ENCODE data around the gene RND1. TPM values are rescaled to one million over a fixed set of nuclear protein-coding genes. Genes with fewer than 3 reads are reported as not detected.

Gene RND1
- total and polyA plus RNA-seq, 2 of the 13 experiments (the other 11 are each of a cell fraction or from before 2014, with no cell fraction given) = 1.8 to 1.9 TPM

DNA sequence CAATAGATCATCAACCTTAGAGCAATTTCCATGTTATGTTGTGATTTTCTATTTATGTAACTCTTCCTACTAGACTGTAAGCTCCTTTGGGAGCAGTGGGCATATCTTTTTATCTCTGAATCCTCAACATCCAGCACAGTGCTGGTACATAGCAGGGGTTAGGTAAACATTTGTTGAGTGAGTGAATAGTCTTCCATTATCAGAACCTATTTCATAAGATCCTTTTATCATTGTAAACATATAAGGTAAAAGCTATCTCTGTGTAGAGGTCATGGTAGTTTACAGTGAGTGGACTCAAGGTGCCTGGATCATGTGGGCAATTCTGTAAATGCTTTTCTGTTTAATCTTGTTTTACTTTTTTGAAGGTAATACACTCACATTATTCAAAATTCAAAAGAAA, 44.5 kb upstream of the RND1 start (continued):
- TF ChIP-seq, protein P1, sequence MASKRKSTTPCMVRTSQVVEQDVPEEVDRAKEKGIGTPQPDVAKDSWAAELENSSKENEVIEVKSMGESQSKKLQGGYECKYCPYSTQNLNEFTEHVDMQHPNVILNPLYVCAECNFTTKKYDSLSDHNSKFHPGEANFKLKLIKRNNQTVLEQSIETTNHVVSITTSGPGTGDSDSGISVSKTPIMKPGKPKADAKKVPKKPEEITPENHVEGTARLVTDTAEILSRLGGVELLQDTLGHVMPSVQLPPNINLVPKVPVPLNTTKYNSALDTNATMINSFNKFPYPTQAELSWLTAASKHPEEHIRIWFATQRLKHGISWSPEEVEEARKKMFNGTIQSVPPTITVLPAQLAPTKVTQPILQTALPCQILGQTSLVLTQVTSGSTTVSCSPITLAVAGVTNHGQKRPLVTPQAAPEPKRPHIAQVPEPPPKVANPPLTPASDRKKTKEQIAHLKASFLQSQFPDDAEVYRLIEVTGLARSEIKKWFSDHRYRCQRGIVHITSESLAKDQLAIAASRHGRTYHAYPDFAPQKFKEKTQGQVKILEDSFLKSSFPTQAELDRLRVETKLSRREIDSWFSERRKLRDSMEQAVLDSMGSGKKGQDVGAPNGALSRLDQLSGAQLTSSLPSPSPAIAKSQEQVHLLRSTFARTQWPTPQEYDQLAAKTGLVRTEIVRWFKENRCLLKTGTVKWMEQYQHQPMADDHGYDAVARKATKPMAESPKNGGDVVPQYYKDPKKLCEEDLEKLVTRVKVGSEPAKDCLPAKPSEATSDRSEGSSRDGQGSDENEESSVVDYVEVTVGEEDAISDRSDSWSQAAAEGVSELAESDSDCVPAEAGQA (IDR thresholded peaks at IDR 0.05; ENCODE audit: low read depth) = no peak
- TF ChIP-seq, protein P1 (CRISPR knock-in tag; IDR thresholded peaks at IDR 0.05; ENCODE audit: borderline replicate concordance) = no peak
- TF ChIP-seq MEIS2 (CRISPR knock-in tag; IDR thresholded peaks at IDR 0.05) (no peak), THYN1 (CRISPR knock-in tag; IDR thresholded peaks at IDR 0.05; ENCODE audit: borderline replicate concordance, low read depth) (no peak), MEF2D (CRISPR knock-in tag; IDR thresholded peaks at IDR 0.05) (0 out of 2 replicates have a peak, but pooled peaks have one; percentile 67), ZNF766 (CRISPR knock-in tag; IDR thresholded peaks at IDR 0.05; ENCODE audit: borderline replicate concordance) (no peak), KDM6A (CRISPR knock-in tag; IDR thresholded peaks at IDR 0.05; ENCODE audit: low read depth) (no peak; the same call in 1 of the 2 replicates), ZNF501 (CRISPR knock-in tag; IDR thresholded peaks at IDR 0.05) (no peak), SIX1 (CRISPR knock-in tag; IDR thresholded peaks at IDR 0.05; ENCODE audit: borderline replicate concordance) (peak; percentile 87; the same call in 1 of the 2 replicates), ELF4 (CRISPR knock-in tag; IDR thresholded peaks at IDR 0.05; ENCODE audit: borderline replicate concordance) (no peak), DNMT1 (CRISPR knock-in tag; IDR thresholded peaks at IDR 0.05) (no peak), ZNF530 (CRISPR knock-in tag; IDR thresholded peaks at IDR 0.05; ENCODE audit: low read depth) (no peak), HNF4G (IDR thresholded peaks at IDR 0.05; ENCODE audit: borderline replicate concordance, low read depth, low read length) (peak; percentile 38; the same call in 1 of the 2 replicates), HNF4G (CRISPR knock-in tag; IDR thresholded peaks at IDR 0.05; ENCODE audit: borderline replicate concordance, low read depth) (no peak), KLF16 (CRISPR knock-in tag; IDR thresholded peaks at IDR 0.05) (peak in 1 of 2 experiments; percentile 55; a peak in 2 of 4 replicates), ZNF567 (CRISPR knock-in tag; IDR thresholded peaks at IDR 0.05; ENCODE audit: borderline replicate concordance) (no peak), MAFF (IDR thresholded peaks at IDR 0.05; ENCODE audit: low read depth, low read length) (no peak), ZNF841 (CRISPR knock-in tag; IDR thresholded peaks at IDR 0.05; ENCODE audit: borderline replicate concordance) (no peak), CCAR2 (optimal IDR thresholded peaks at IDR 0.05; ENCODE audit: low read depth, low read length) (no peak)
- TF ChIP-seq, protein P2, sequence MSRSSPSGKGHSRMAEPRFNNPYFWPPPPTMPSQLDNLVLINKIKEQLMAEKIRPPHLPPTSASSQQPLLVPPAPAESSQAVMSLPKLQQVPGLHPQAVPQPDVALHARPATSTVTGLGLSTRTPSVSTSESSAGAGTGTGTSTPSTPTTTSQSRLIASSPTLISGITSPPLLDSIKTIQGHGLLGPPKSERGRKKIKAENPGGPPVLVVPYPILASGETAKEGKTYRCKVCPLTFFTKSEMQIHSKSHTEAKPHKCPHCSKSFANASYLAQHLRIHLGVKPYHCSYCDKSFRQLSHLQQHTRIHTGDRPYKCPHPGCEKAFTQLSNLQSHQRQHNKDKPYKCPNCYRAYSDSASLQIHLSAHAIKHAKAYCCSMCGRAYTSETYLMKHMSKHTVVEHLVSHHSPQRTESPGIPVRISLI (CRISPR knock-in tag; IDR thresholded peaks at IDR 0.05; ENCODE audit: borderline replicate concordance) = peak; percentile 44; the same call in 1 of the 2 replicates
- TF ChIP-seq, protein P3, sequence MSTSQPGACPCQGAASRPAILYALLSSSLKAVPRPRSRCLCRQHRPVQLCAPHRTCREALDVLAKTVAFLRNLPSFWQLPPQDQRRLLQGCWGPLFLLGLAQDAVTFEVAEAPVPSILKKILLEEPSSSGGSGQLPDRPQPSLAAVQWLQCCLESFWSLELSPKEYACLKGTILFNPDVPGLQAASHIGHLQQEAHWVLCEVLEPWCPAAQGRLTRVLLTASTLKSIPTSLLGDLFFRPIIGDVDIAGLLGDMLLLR (CRISPR knock-in tag; IDR thresholded peaks at IDR 0.05) = no peak
- TF ChIP-seq, protein P4, sequence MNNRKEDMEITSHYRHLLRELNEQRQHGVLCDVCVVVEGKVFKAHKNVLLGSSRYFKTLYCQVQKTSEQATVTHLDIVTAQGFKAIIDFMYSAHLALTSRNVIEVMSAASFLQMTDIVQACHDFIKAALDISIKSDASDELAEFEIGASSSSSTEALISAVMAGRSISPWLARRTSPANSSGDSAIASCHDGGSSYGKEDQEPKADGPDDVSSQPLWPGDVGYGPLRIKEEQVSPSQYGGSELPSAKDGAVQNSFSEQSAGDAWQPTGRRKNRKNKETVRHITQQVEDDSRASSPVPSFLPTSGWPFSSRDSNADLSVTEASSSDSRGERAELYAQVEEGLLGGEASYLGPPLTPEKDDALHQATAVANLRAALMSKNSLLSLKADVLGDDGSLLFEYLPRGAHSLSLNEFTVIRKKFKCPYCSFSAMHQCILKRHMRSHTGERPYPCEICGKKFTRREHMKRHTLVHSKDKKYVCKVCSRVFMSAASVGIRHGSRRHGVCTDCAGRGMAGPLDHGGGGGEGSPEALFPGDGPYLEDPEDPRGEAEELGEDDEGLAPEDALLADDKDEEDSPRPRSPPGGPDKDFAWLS (CRISPR knock-in tag; IDR thresholded peaks at IDR 0.05; ENCODE audit: borderline replicate concordance) = no peak

Measured in HepG2 (cell line).